A549 (cell line): Measurements from ENCODE around the gene PDF. TPM values are rescaled to one million over a fixed set of nuclear protein-coding genes. Genes with fewer than 3 reads are reported as not detected.

Source experiments
- ATAC-seq, 2 experiments: fragments of 200-7000 bp in 1 of 2; fragments of >200 bp in 1 of 2; cut with Nextera tagmentation in 1 of 2; cut with Tn5 transposase in 1 of 2; 3 replicates each; pipeline versions ENCODE4 v1.8.0 to v1.9.1; 2018 to 2020; ENCODE audit warnings: mild to moderate bottlenecking in 1 of 2, moderate library complexity in 1 of 2
- CTCF ChIA-PET: fragments of 300-600 bp; sonication (Branson Sonifier 250); formaldehyde crosslinking; extraction: SDS; loops from one replicate; lab custom pipeline; 2021; ENCODE audit warnings: antibody characterized with exemption, inconsistent platforms; lab: Yijun Ruan, JAX
- POLR2A ChIA-PET: fragments of 350-600 bp; formaldehyde crosslinking; extraction: SDS; loops from one replicate; lab custom pipeline; 2021; ENCODE audit warnings: antibody characterized with exemption, inconsistent platforms; lab: Yijun Ruan, JAX
- DNase-seq, 2 experiments: peaks; one replicate each; pipeline versions ENCODE4 v3.0.0 to v3.0.0-alpha.2; 2011 to 2016; ENCODE audit warnings: low read depth in 1 of 2, low spot score in 1 of 2
- FAIRE-seq: peaks from 2 replicates; lab custom pipeline; 2011; peaks lifted over from hg19 to GRCh38; lab: Jason Lieb, UNC
- H3K27ac ChIP-seq, 2 experiments: fragments of >200 bp; sonication (Bioruptor Twin); formaldehyde crosslinking; 3 replicates each; pipeline ENCODE4 v1.5.1; 2016 to 2017
- H3K4me1 ChIP-seq: fragments of >200 bp; sonication (Bioruptor Twin); formaldehyde crosslinking; 3 replicates; pipeline ENCODE4 v1.6.1; 2016
- H3K4me2 ChIP-seq: fragments of >200 bp; sonication (Bioruptor Twin); formaldehyde crosslinking; 3 replicates; pipeline ENCODE4 v1.6.1; 2016
- H3K4me3 ChIP-seq: fragments of >200 bp; sonication (Bioruptor Twin); formaldehyde crosslinking; 3 replicates; pipeline ENCODE4 v1.5.1; 2016
- H3K9me3 ChIP-seq: fragments of >200 bp; sonication (Bioruptor Twin); formaldehyde crosslinking; 3 replicates; pipeline ENCODE4 v1.6.1; 2016
- BHLHE40 ChIP-seq: IDR thresholded peaks from 2 replicates; pipeline ENCODE4 v1.6.1; 2012; ENCODE audit warnings: low read depth, low read length, inconsistent platforms
- CHD2 ChIP-seq: fragments of 150-350 bp; IDR thresholded peaks from 2 replicates; pipeline ENCODE4 v1.6.1; 2014; ENCODE audit warnings: low read length; ENCODE audit not compliant: partially characterized antibody
- CHD4 ChIP-seq: fragments of 200-600 bp; sonication (generic); IDR thresholded peaks from 2 replicates; pipeline ENCODE4 v1.6.1; 2016; ENCODE audit warnings: antibody characterized with exemption, mild to moderate bottlenecking, borderline replicate concordance
- EHMT2 ChIP-seq: fragments of 200-600 bp; sonication (generic); IDR thresholded peaks from 2 replicates; pipeline ENCODE4 v1.6.1; 2016; ENCODE audit warnings: antibody characterized with exemption, low read depth, mild to moderate bottlenecking, moderate library complexity
- EP300 ChIP-seq, 2 experiments: fragments of >200 bp; sonication (Bioruptor Twin); formaldehyde crosslinking; IDR thresholded peaks; 2 replicates in 1 of 2; 3 replicates in 1 of 2; pipeline ENCODE4 v1.6.1; 2016 to 2017
- ESRRA ChIP-seq: fragments of 150-350 bp; IDR thresholded peaks from 2 replicates; pipeline ENCODE4 v1.6.1; 2014; ENCODE audit warnings: mild to moderate bottlenecking, low read length, borderline replicate concordance
- FOXS1 ChIP-seq: fragments of 250-450 bp; sonication (Bioruptor Pico); IDR thresholded peaks from 2 replicates; pipeline ENCODE4 v1.5.0; 2020; ENCODE audit warnings: mild to moderate bottlenecking, moderate library complexity
- GATA3 ChIP-seq: IDR thresholded peaks from 2 replicates; pipeline ENCODE4 v1.6.1; 2012; ENCODE audit warnings: borderline replicate concordance
- HDAC2 ChIP-seq: fragments of 200-600 bp; sonication (generic); IDR thresholded peaks from 2 replicates; pipeline ENCODE4 v1.6.1; 2016
- HEYL ChIP-seq: fragments of 250-450 bp; sonication (Bioruptor Pico); IDR thresholded peaks from 2 replicates; pipeline ENCODE4 v1.8.0; 2021; ENCODE audit warnings: mild to moderate bottlenecking, moderate library complexity
- HMGXB4 ChIP-seq: fragments of 250-450 bp; sonication (Bioruptor Pico); IDR thresholded peaks from 2 replicates; pipeline ENCODE4 v1.5.0; 2021; ENCODE audit warnings: mild to moderate bottlenecking, moderate library complexity, borderline replicate concordance
- HOXB13 ChIP-seq: fragments of 250-450 bp; sonication (Bioruptor Pico); IDR thresholded peaks from 2 replicates; pipeline ENCODE4 v1.5.0; 2020; ENCODE audit warnings: low read depth, mild to moderate bottlenecking, moderate library complexity
- HOXB5 ChIP-seq: fragments of 250-450 bp; sonication (Bioruptor Pico); IDR thresholded peaks from 2 replicates; pipeline ENCODE4 v1.5.0; 2020; ENCODE audit warnings: mild to moderate bottlenecking, moderate library complexity
- JUN ChIP-seq, 2 experiments: fragments of >200 bp; sonication (Bioruptor Twin); formaldehyde crosslinking; IDR thresholded peaks; 2 replicates in 1 of 2; 3 replicates in 1 of 2; pipeline ENCODE4 v1.6.1; 2016 to 2017
- JUNB ChIP-seq: fragments of >200 bp; sonication (Bioruptor Twin); formaldehyde crosslinking; IDR thresholded peaks from 2 replicates; pipeline ENCODE4 v1.6.1; 2016
- MAFK ChIP-seq: fragments of 450-650 bp; IDR thresholded peaks from 2 replicates; pipeline ENCODE4 v1.6.1; 2014; ENCODE audit not compliant: partially characterized antibody
- MAZ ChIP-seq: fragments of 150-350 bp; IDR thresholded peaks from 2 replicates; pipeline ENCODE4 v1.6.1; 2014; ENCODE audit warnings: antibody characterized with exemption, low read depth, low read length, borderline replicate concordance
- MYC ChIP-seq: IDR thresholded peaks from 2 replicates; pipeline ENCODE4 v1.6.1; 2012; ENCODE audit warnings: mild to moderate bottlenecking, inconsistent platforms, low read length, improper control_type of control experiment, borderline replicate concordance
- NR3C1 ChIP-seq: fragments of >200 bp; sonication (Bioruptor Twin); formaldehyde crosslinking; IDR thresholded peaks from 3 replicates; pipeline ENCODE4 v1.6.1; 2017
- PHF8 ChIP-seq: fragments of 200-600 bp; sonication (generic); IDR thresholded peaks from 2 replicates; pipeline ENCODE4 v1.6.1; 2016; ENCODE audit warnings: low read depth, mild to moderate bottlenecking, antibody characterized with exemption, moderate library complexity, borderline replicate concordance
- RAD21 ChIP-seq, 2 experiments: fragments of >200 bp in 1 of 2; sonication (Bioruptor Twin) in 1 of 2; formaldehyde crosslinking in 1 of 2; IDR thresholded peaks in 1 of 2; conservative IDR thresholded peaks in 1 of 2; 2 replicates in 1 of 2; 3 replicates in 1 of 2; pipeline ENCODE4 v1.6.1; 2012 to 2018; ENCODE audit warnings: inconsistent platforms in 1 of 2
- RARB ChIP-seq: fragments of 250-450 bp; sonication (Bioruptor Pico); IDR thresholded peaks from 2 replicates; pipeline ENCODE4 v1.8.0; 2021; ENCODE audit warnings: mild to moderate bottlenecking, moderate library complexity
- SREBF2 ChIP-seq: fragments of 450-650 bp; IDR thresholded peaks from 2 replicates; pipeline ENCODE4 v1.6.1; 2014; ENCODE audit warnings: mild to moderate bottlenecking, moderate library complexity
- TFCP2L1 ChIP-seq: fragments of 250-450 bp; sonication (Bioruptor Pico); IDR thresholded peaks from 2 replicates; pipeline ENCODE4 v1.5.0; 2021; ENCODE audit warnings: mild to moderate bottlenecking
- USF2 ChIP-seq: fragments of 450-650 bp; IDR thresholded peaks from 2 replicates; pipeline ENCODE4 v1.6.1; 2014; ENCODE audit warnings: antibody characterized with exemption
- ZNF302 ChIP-seq: fragments of 250-450 bp; sonication (Bioruptor Pico); IDR thresholded peaks from 2 replicates; pipeline ENCODE4 v1.9.0; 2021; ENCODE audit warnings: inconsistent platforms, mild to moderate bottlenecking, moderate library complexity
- WGBS: methylation state at CpG from one replicate; pipeline ENCODE4 v1.1.6; 2017; ENCODE audit errors: missing lambda C conversion rate; 5-methylcytosine and 5-hydroxymethylcytosine counted together
- polyA plus RNA-seq, 4 experiments: library from polyadenylated mRNA; depleted of rRNA in 3 of 4; stranded (reverse); fragments of >200 nt; fragmentation: RNase III in 1 of 4; extraction: RNeasy Plus Mini Kit Qiagen cat#74134 plus additional on column Dnase treatment in 1 of 4; gene quantifications; 2 replicates in 3 of 4; 3 replicates in 1 of 4; pipeline ENCODE4 v1.2.3, GENCODE V29; 2011 to 2017
- TF ChIP-seq, protein P1 (sequence below): fragments of >200 bp; sonication (Bioruptor Twin); formaldehyde crosslinking; IDR thresholded peaks from 2 replicates; pipeline ENCODE4 v1.6.1; 2016
- TF ChIP-seq, protein P2 (sequence below): fragments of 200-600 bp; sonication (generic); IDR thresholded peaks from 2 replicates; pipeline ENCODE4 v1.6.1; 2016; ENCODE audit warnings: antibody characterized with exemption, mild to moderate bottlenecking, moderate library complexity
- TF ChIP-seq, protein P3 (sequence below): fragments of 150-350 bp; IDR thresholded peaks from 2 replicates; pipeline ENCODE4 v1.6.1; 2014; ENCODE audit warnings: low read depth, mild to moderate bottlenecking, low read length
- TF ChIP-seq, protein P4 (sequence below): IDR thresholded peaks from 2 replicates; pipeline ENCODE4 v1.6.1; 2012
- TF ChIP-seq, protein P5 (sequence below): fragments of 250-450 bp; sonication (Bioruptor Pico); IDR thresholded peaks from 2 replicates; pipeline ENCODE4 v1.5.0; 2020; ENCODE audit warnings: low read depth, mild to moderate bottlenecking, moderate library complexity

PDF gene
- polyA plus RNA-seq, 2 of the 4 experiments (the other 2 are of a cell fraction) = 16.1 to 29.1 TPM

- Histone ChIP-seq H3K27ac (peak overlapping the region; percentile 93 to 94), H3K4me2 (peak overlapping the region; percentile 99), H3K4me3 (peak overlapping the region; percentile 97), H3K9me3 (no peaks in the 10 kb centered on the region), H3K4me1 (peaks cover 13% of the 10 kb centered on the region; the same call in 2 of the 3 replicates)
- no peak for FAIRE-seq
- POLR2A ChIA-PET = interaction anchor here (0.7 kb wide), 1 partner anchor 21 kb away, joined by 3 read pairs; no protein-coding TSS in a partner anchor
- WGBS = 2% methylated on average over 14 of the region's 59 CpGs
- peak; percentile 72 to 84 for ATAC-seq
- CTCF ChIA-PET = interaction anchor here (0.6 to 3.8 kb wide), 9 partner anchors 10 to 468 kb away, joined by 3 to 31 read pairs (median 3); partner anchors contain the start of gene PDF
- peak; percentile 56 to 58 for DNase-seq
- TF ChIP-seq ZNF302 (no peak), JUN (IDR thresholded peaks at IDR 0.05) (0 out of 5 replicates have a peak, but pooled peaks of 1 of the 2 experiments have one; percentile 8), TFCP2L1 (CRISPR knock-in tag) (no peak), GATA3 (no peak), MAZ (no peak), SREBF2 (no peak), HDAC2 (no peak), JUNB (no peak), RAD21 (conservative IDR thresholded peaks at IDR 0.05 in 1 of 2, IDR thresholded peaks at IDR 0.05 in 1 of 2) (0 out of 5 replicates have a peak, but pooled peaks of 1 of the 2 experiments have one; percentile 3), PHF8 (peak; percentile 20; the same call in 1 of the 2 replicates), MAFK (no peak), EP300 (IDR thresholded peaks at IDR 0.05) (no peak), ESRRA (no peak), HOXB13 (CRISPR knock-in tag) (no peak), FOXS1 (CRISPR knock-in tag) (no peak), HEYL (no peak), BHLHE40 (no peak), HMGXB4 (CRISPR knock-in tag) (no peak), RARB (no peak), MYC (no peak), CHD4 (no peak), EHMT2 (no peak), NR3C1 (no peak), CHD2 (no peak), HOXB5 (CRISPR knock-in tag) (0 out of 2 replicates have a peak, but pooled peaks have one; percentile 9), USF2 (no peak)
- TF ChIP-seq, protein P1, sequence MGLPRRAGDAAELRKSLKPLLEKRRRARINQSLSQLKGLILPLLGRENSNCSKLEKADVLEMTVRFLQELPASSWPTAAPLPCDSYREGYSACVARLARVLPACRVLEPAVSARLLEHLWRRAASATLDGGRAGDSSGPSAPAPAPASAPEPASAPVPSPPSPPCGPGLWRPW = no peak
- TF ChIP-seq, protein P2, sequence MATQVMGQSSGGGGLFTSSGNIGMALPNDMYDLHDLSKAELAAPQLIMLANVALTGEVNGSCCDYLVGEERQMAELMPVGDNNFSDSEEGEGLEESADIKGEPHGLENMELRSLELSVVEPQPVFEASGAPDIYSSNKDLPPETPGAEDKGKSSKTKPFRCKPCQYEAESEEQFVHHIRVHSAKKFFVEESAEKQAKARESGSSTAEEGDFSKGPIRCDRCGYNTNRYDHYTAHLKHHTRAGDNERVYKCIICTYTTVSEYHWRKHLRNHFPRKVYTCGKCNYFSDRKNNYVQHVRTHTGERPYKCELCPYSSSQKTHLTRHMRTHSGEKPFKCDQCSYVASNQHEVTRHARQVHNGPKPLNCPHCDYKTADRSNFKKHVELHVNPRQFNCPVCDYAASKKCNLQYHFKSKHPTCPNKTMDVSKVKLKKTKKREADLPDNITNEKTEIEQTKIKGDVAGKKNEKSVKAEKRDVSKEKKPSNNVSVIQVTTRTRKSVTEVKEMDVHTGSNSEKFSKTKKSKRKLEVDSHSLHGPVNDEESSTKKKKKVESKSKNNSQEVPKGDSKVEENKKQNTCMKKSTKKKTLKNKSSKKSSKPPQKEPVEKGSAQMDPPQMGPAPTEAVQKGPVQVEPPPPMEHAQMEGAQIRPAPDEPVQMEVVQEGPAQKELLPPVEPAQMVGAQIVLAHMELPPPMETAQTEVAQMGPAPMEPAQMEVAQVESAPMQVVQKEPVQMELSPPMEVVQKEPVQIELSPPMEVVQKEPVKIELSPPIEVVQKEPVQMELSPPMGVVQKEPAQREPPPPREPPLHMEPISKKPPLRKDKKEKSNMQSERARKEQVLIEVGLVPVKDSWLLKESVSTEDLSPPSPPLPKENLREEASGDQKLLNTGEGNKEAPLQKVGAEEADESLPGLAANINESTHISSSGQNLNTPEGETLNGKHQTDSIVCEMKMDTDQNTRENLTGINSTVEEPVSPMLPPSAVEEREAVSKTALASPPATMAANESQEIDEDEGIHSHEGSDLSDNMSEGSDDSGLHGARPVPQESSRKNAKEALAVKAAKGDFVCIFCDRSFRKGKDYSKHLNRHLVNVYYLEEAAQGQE = no peak
- TF ChIP-seq, protein P3, sequence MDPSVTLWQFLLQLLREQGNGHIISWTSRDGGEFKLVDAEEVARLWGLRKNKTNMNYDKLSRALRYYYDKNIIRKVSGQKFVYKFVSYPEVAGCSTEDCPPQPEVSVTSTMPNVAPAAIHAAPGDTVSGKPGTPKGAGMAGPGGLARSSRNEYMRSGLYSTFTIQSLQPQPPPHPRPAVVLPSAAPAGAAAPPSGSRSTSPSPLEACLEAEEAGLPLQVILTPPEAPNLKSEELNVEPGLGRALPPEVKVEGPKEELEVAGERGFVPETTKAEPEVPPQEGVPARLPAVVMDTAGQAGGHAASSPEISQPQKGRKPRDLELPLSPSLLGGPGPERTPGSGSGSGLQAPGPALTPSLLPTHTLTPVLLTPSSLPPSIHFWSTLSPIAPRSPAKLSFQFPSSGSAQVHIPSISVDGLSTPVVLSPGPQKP = no peak
- TF ChIP-seq, protein P4, sequence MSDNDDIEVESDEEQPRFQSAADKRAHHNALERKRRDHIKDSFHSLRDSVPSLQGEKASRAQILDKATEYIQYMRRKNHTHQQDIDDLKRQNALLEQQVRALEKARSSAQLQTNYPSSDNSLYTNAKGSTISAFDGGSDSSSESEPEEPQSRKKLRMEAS = 0 out of 2 replicates have a peak, but pooled peaks have one; percentile 2
- TF ChIP-seq, protein P5, sequence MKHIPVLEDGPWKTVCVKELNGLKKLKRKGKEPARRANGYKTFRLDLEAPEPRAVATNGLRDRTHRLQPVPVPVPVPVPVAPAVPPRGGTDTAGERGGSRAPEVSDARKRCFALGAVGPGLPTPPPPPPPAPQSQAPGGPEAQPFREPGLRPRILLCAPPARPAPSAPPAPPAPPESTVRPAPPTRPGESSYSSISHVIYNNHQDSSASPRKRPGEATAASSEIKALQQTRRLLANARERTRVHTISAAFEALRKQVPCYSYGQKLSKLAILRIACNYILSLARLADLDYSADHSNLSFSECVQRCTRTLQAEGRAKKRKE = no peak
These were observed 18.6 kb downstream of the PDF start for GRCh38 chr16:69311533-69312387.
